Measurements from ENCODE around the gene NPLOC4.
A peak's percentile ranks its signal among the peaks of the same experiment; 100 is the strongest.
"Not testable (repeated sequence)": the region's sequence is repeated elsewhere in the genome, so short reads cannot be mapped to it uniquely, and the experiment has no call there.

NPLOC4 gene

DNA sequence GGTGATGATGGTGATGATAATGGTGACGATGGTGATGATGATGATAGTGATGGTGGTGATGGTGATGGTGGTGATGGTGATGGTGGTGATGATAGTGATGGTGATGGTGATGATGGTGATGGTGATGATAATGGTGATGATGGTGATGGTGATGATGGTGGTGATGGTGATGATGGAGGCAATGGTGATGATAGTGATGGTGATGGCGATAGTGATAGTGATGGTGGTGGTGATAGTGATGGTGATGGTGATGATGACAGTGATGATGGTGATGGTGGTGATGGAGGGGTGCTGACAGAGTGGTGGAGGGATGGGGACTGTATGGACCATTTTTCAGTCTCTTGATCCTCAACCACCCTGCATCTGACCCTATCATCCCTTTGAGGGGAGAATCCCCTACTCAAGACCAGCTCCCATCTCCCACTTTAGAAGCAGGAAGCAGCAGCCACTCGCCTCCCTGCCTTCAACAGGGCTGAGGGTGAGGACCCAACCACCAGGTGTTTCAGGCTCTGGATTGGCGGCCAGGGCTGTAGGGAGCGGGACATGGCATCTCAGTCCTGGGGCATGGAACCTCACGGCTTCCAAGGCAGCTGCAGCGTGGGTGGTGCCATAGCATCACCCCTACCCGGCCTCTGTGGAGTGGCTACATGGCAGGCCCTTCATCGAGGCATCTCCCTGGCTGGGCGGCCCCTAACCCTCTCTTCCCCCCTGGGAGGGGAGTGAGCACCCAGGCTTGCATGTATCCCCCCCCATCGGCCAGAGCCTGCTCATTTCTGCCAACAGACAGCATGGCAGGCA, 104.2 kb downstream of the NPLOC4 start:
- DNase-seq = no peak

- not testable (repeated sequence) for DNase-seq
Observed at GRCh38 chr17:81531998-81532404, 104.9 kb downstream of the NPLOC4 start.

GRCh38 chr17:81531013-81531412, 105.9 kb downstream of the NPLOC4 start:
- DNase-seq = not testable (repeated sequence)

DNA sequence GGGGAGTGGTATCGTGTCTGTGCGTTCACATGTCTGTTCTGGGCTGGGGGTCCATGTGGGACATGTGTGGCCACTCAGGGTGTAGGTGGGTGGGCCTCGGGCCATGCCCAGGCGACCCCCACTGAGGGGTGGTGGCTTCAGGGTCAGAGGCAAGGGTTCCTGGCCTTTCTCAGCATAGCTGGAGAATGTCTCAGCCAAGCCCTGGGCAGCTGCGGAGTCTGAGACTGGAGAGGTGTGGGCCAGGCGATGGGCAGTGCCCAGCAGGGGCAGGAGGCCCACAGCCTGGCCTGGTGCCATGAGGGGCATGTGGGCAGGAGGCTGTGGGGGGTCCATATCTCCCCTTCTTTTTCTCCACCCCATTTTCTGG, 107.5 kb downstream of the NPLOC4 start:
- DNase-seq = no peak

- DNase-seq = no peak
Observed at GRCh38 chr17:81528651-81529436, 108.1 kb downstream of the NPLOC4 start.

DNA sequence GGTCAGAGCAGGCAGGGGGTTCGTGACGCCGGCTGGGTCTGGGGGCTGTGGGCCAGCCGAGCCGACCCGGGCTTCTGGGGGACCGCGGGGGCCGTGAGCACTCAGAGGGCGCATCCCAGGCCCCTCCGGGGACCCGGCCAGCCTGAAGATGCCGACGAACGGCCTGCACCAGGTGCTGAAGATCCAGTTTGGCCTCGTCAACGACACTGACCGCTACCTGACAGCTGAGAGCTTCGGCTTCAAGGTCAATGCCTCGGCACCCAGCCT, 108.6 kb downstream of the NPLOC4 start:
- no peak for DNase-seq

GRCh38 chr17:81527591-81528383, 109.1 kb downstream of the NPLOC4 start, which contains the start of gene FSCN2:
Gene FSCN2, plus strand, starts transcription at chr17:81528377. Its CDS starts 155 bp downstream, at chr17:81528532.
- no peak for DNase-seq

DNA sequence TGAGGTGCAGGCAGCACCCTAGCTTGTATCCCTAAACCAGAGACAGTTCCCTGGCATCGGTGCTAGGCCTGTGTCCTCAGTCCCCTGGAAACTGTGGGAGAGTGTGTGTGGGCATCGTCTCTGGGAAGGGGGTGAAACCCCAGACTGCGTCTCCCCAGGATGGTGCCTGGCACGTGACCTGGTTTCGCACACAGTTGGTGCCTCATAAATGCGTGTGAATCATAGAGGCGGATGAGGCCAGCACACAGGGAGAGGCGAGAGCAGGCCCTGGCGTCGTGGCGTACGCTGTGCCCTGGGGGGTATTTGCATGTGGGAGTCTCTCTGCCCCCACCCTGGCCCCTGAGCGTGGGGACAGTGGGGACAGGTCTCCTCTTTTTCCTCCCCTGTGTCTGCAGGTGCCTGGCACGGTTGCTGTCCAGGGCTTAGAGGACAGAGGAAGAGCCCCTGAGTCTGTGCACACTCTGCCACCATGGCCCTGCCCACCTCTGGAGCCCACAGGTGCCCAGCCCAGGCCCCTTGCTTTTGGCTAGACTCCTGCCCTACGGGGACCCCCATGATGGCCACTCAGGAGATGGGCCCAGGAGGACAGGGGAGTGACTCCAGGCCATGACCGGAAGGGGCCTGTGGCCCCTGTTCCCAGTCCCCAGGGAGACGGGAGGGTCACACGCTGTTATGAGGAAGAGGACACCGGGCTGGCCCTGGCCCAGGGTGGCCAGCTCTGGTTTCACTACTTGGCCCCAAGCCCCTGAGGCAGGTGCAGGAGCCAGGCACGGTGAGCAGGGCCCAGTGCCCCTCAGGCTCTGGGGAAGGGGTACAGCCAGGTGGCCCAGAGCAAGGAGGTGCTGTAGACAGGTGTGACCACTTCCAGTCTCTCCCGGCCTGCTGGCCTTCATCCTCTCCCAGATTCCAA, 110.0 kb downstream of the NPLOC4 start:
- no peak for DNase-seq

DNA sequence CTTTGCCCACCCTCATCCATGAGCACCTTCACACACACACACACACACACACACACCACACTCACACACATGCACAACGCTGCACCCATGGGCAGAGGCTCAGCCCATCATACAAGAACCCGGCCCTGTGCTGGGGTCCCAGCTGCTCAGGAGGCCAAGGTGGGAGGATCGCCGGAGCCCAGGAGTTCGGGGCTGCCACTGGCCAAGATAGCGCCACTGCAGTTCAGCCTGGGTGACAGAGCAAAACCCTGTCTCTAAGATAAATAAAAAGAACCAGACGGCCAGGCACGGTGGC, 112.1 kb downstream of the NPLOC4 start:
- DNase-seq = no peak

DNA sequence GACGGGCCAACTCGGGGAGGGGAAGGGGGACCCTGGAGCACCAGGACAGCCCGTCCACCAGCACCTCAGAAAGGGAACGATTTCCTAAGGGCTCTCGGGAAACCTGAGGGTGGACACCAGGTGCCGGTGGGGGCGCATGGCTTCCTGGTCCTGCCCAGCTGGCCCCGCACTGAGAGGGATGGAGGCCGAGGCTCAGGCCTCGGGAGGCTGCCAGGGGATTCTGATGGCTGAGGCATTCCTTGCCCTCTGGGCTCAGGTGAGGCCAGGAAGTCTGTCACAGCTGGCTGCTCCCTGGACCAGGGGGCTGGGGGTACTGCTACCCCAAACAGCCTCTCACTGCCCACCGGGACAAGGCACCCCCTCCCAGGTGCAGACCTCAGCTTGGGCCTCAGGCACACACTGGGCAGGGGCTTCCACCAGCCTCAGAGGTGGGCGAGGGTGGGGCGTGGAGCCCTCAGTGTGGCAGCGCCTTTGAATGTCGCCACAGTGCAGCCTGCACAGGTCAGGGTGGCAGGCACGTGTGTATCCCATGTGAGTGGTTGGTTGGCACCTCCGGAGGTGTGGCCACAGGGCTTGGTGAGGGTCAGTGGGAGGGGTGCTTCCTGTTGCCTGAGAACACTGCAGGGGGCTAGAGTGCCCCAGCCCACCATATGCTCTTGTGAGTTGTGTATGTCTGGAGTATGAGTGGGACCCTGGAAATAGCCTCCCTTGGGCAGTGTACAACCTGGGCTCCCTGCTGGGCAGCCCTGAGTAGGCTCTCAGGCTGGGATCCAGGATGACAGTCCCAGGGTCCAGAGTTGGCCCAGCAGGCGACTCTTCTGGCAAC, 112.7 kb downstream of the NPLOC4 start:
- DNase-seq = no peak

DNA sequence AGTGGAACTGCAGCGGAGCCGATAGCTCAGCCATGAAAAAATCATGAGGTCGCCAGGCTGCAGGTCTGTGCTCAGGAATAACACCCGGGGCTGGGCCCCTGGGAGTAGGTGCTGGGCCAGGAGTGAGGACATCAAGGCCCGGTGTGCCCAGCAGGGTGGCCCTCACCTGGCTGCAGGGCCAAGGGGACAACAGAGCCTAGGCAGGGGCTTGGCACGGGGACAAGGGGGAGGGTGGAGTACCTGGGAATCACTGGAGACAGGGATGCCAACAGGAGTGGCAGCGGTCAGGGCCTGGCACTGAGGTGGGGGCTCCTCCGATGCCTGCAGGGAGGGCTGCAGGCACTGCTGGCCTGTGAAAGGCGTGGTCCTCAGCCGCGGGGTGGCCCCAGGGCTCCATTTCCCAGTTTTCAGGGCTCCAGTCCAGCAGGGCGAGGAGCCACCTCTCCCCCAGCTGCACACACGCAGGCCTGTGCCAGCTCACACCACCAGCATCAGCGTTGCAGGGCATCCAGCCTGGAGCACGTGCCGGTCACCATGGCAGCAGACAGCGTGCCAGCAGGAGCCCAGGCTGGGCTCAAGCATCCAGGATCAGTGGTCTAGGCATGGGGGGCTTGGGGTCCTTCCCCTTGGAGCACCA, 113.4 kb downstream of the NPLOC4 start:
- DNase-seq = no peak

- no peak for DNase-seq
Observed at GRCh38 chr17:81522491-81523401, 114.2 kb downstream of the NPLOC4 start.

DNA sequence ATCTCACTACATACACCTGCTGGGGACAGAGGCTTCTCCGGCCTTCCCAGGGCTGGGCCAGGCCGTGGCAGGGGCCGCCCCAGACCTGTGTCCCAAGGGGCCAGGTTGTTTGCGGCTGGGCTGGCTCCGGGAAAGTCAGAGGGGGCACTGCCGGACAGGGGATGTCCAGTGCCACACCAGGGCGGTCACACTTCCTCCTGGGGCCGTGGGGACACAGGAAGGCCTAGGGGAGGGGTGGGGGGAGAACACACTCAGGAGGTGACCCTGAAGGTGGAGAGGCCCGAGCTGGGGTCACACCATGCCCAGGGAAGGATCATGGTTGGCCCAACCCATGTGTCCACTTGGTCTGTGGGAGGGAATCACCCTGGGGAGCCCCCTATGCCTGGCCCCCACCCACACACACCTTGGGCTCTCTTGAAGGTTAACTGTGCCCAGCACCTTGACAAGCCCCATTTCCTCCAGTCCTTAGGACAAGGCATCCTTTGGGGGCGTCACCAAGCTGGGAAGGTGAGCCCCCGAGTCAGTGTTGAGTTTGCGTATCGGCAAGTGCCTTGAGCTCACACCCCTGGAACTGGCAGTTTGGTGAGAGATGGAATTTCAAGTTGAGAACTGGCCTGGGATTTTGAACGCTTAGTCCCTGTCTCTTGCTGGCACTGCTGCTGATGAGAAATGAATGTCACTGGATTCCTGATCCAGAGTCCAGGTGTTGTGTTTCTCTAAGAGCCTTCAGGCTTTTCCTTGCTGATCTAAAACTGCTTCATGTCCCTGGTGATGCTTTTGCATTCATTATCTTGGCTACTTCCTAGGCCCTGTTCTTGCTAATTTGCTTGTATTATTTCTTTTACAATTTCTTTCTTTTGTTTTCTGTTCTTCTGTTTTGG, 116.7 kb downstream of the NPLOC4 start:
- no peak for DNase-seq

DNA sequence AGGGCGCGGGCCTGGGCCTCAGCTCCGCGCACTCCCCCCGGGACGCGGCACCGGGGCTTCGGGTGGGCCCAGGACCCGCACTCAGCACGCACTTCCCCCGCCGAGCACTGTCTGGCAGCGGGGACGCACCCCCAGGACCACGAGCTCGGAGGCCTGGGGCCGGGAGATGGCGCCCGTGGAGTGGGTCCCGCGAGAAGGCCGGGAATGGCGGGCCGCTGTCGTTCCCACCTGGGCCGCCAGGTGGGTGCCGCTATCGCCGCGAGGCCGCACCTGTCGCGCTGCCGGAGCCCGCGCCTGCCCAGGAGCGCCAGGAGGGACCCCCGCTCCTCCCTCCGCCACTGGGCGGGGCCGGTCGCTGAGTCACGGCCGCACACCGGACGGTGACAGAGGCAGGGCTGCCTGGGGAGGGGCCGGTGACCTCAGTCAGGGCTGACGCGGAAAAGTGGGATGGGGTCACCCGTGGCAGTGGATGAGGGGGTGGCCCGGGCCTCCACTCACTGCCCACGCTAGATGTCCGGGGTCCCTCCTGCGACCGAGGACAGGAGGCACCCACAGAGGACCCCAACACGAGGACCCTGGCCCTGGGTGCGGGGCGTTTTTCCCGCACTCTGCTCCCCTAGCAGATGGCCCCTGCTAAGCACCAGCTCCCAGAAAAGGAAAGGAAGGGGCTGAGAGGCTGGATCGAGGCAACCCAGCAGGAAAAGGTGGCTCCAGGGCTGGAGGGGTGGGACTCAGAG, 117.5 kb downstream of the NPLOC4 start:
- DNase-seq = peak in 2 of 4 experiments; percentile 35 to 65

- DNase-seq = peak in 1 of 4 experiments; percentile 31
Observed at GRCh38 chr17:81518785-81519283, 118.1 kb downstream of the NPLOC4 start.

DNA sequence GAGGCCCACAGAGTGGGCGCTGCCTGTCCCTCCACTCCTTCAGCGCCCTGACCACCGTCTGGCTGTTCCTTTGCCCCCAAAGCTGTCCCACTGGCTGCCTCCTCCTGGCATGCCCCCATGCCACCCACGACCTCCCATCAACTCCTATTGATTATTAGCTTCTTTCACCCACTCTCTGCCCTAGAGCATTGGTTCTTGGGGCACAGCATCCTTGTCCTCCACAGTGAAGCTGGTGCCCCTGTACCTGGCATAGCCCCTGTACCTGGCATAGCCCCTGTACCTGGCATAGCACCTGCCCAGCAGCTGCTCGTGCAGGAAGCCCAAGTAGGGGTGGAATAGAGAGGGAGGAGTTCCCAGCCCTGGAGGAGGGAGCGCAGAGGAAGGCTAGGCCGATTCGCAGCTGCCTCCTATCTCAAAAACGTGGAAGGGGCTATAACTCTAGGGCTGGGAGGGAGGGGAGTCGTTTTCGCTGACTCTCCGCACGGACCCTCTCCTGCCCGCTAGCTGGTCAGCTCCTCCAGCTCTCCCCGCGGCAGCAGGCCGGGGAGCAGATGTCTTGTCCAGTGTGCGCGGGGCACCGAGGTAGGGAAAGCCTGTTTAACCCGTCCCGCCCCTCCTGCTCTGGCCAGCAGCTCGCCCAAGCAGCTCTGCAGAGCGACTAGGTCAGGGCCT, 118.7 kb downstream of the NPLOC4 start:
- DNase-seq = no peak

GRCh38 chr17:81517339-81518112, 119.4 kb downstream of the NPLOC4 start:
- DNase-seq = no peak
